ENCODE data around the gene ADAMTS2.

DNA sequence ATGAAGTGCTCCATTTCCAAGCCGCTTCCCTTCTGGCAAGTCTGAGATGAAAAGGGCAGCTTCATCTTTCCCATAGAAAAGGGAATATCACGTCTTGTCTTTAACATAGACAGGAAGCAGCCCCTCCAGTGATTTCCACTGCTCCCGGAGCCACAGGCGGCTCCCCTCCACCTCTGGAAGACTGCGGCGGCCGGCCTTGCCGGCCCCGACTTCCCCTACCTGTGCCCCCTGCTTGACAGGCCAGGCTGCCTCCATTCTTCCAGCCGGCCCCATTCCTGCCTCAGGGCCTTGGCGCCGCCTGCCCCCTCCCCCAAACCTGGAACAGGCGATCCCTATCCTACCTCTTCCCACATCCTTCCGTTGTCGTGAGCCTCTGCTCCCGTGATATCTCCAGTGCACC is 143.3 kb downstream of the ADAMTS2 start:
- TF ChIP-seq EZH2phosphoT487 (IDR thresholded peaks at IDR 0.05; ENCODE audit: insufficient read depth, low read depth), result no peak
- TF ChIP-seq EZH2 (IDR thresholded peaks at IDR 0.05; ENCODE audit: insufficient read depth, poor library complexity, severe bottlenecking), result no peak
